GM18517 (cell line): ENCODE data around the gene PSME4.

Experiments used
- ATAC-seq: cut with Tn5 transposase; IDR thresholded peaks from one replicate; pipeline ENCODE4 v1.9.1; 2021; ENCODE audit warnings: mild to moderate bottlenecking, moderate library complexity; ENCODE audit not compliant: unreplicated experiment

PSME4 gene

DNA sequence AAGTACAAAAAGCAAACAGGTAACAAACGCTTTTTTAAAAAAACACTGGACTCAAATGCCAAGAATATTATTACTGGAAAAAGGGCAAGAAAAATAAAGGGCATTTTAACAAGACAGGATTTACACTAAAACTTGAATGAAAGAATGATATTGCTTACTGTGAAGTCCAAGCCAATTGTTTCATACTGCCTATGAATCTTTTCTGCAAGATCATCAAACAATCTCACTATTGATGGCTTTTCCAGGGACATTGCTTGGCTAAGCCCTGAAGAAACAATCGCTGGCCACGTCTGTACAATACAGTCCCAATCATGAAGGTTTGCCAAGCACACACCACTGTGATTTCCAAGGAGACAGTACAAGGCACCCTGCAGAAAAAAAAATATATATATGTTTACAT is 69.6 kb downstream of the PSME4 start:
- ATAC-seq = no peak

DNA sequence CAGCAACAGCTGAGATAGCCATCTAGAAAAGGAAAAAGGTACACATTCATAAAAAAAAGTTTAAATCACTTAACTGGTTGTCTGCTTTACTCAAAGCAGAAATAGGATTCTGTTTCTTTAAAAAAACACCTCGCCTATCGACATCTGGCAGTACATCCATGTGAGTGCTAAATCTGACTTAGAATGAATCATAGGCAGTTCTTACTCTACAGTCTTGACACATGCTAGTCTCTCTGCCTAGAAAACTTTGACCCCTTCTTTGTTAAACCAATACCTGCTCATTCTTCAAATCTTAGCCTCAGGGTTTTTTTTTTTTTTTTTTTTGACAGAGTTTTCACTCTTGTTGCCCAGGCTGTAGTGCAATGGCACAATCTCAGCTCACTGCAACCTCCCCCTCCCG is 73.9 kb downstream of the PSME4 start:
- ATAC-seq = no peak

DNA sequence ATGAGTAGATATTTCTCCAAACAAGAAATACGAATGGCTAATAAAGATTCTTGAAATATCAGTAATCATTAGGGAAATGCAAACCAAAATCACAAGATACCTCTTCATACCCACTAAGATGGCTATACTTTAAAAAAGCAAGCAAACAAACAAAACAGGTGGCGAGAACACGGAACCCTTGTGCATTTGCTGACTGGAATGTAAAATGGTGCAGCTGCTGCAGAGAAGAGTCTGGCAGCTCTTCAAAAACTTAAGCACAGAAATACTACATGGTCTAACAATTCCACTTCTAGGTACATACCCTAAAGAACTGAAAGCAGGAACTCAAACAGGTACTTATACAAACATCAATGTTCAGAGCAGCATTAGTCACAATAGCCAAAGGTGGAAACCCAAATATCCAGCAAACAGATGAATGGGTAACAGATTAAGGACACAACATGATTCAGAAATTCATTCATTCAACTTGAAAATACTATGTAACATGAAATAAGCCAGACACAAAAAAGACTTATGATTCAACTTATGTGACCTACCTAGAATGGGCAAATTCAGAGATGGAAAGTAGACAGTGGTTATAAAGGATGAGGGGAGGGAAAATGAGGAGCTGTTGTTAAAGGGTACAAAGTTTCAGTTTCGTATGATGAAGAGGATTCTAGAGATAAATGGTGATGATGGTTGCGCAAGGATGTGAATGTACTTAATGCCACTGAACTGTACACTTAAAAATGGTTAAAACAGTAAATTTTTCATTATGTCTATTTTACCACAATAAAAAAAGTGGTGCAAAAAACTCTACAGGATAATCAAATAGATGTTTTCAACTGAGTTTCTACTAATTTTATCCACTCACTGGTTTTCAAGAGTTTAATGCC is 84.2 kb downstream of the PSME4 start:
- no peak for ATAC-seq

DNA sequence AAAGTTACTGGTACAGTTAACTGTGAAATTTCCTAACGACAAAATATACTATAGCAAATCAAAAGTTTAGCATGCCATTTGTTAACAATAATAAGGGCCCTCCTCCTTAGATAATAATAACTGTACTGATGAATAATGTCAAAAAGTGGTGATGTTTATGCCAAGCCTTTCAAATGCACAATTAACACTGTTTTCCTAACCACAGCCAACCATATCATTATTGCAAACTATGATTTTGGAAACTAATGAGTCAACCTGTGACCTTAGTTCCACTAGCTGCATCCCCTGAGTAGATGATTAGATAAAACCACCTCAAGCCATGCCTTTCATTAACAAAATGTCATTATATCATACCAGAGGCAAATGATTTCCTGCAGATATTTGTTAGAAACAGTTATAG is 85.9 kb downstream of the PSME4 start:
- no peak for ATAC-seq

DNA sequence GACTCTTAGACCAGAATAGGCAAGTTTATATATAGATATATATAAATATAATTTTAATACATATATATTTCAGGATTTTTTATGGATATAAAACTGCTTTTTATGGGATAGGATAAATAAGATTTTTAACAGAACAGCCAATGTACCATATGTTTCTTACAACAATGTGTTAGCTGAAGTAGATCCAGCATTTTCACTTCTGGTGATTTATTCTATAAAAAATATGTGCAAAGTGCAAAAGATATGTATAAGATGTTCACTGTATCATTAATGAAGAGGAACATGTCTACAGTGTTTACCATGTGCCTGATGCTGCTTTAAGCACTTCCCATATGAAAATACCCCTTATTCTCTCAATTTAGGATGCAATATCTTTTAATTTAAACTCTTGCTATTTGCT is 88.8 kb downstream of the PSME4 start:
- ATAC-seq = no peak

DNA sequence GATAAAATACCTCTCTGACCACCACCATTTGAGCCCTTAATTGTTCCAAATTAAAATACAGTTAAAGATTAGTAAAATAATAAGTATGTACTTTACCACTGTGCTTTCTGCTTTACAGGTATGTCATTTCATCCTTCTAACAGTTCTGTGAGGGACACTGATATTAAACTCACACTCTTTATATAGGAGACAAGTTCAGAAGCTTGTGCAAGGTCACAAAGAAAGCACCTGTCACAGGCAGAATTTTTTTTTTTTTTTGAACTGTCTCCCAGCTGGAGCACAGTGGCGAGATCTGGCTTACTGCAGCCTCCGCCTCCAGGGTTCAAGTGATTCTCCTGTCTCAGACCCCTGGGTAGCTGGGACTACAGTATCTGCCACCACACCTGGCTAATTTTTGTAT is 89.4 kb downstream of the PSME4 start:
- ATAC-seq = no peak

DNA sequence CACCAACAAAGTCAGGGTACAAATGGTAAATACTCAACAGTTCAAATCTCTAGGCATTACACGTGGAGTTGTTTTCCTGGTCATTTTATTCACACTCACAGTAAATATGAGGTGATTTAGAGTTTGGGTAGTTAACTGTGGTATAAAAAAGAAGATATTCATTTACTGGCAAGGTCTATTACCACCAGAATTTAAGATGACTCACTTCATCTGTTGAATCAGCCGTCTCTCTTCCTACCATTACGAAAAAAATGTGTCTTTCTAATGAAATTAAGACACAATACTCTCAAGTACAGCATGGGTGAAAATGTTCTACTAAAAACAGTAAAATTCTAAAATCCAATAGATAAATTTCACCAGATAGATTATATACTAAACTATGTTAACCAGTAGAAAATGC is 90.0 kb downstream of the PSME4 start:
- ATAC-seq = no peak

DNA sequence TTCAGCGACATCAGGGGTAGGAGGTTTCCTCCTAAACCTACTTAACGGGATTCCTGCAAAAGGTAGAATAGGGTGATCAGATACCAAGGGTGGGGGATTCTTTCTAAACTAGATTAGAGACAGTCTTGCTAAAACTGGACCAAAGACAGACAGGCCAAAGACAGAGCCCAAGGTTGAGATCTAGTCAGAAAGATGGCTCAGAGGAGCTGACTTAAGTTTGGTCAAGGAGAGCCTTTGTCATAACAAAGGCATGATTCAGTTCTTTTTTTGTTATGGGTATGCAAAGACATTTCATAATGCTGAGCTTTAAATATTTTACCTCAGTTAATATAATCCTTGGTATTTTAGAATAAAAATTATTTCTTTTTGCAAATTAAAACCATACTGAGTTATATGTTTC is 93.2 kb downstream of the PSME4 start:
- ATAC-seq = no peak

DNA sequence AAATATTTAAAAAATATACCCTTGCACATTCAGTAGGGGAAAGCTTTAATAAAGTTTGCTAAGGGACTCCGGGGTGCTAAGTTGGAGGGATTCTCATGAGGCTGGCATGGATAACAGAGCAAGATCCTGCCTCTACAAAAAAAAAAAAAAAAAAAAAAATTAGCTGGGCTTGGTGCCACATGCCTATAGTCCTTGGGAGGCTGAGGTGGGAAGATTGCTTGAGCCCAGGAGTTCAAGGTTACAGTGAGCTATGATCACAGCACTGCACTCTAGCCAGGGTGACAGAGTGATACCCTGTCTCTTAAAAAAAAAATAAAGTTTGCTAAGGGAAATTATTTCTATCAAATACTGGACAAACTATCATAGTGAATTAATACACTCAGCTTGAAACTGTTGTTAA is 93.7 kb downstream of the PSME4 start:
- no peak for ATAC-seq

DNA sequence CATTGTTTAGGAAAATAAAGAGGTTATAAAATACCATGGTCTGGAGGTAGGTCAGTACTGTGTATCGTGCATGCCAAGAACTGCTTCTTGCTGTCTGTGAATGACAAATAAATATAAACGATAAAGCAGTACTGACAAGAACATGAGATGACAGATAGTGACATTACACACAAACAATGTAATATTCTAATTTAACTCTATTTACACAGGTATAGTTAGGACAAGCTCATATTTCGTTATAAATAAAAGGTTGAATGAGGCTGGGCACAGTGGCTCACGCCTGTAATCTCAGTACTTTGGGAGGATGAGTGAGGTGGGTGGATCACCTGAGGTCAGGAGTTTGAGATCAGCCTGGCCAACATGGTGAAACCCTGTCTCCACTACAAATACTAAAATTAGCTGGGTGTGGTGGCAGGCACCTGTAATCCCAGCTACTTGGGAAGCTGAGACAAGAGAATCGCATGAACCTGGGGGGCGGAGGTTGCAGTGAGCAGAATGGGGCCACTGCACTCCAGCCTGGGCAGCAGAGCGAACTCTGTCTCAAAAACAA is 96.3 kb downstream of the PSME4 start:
- no peak for ATAC-seq

DNA sequence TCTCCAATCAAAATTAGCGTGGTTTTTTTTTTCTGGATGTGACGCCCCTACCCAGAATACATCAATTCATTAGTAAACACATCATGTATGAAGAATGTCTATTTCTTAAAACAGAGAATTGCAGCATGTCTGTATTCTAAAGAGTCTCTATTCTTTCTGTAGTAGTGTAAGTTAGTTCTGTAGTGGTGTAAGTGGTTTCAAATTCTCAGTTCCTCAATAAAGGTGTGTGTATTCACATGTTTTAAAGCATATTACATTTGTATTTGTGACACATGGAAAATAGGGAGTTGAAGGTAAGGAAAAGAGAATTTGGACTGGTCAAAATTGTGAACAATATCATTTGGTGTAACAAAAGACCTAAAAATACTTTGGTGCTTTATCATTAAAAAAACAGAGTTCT is 103.0 kb downstream of the PSME4 start:
- no peak for ATAC-seq

DNA sequence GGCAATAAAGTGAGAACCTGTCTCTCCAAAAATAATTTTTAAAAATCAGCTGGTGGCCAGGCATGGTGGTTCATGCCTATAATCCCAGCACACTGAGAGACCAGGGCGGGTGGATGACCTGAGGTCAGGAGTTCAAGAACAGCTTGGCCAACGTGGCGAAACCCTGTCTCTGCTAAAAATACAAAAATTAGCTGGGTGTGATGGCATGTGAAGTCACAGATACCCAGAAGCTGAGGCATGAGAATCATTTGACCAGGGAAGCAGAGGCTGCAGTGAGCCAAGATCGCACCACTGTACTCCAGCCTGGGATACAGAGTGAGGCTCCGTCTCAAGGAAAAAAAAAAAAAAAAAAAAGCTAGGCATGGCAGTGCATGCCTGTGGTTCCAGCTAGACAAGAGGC is 103.6 kb downstream of the PSME4 start:
- no peak for ATAC-seq

DNA sequence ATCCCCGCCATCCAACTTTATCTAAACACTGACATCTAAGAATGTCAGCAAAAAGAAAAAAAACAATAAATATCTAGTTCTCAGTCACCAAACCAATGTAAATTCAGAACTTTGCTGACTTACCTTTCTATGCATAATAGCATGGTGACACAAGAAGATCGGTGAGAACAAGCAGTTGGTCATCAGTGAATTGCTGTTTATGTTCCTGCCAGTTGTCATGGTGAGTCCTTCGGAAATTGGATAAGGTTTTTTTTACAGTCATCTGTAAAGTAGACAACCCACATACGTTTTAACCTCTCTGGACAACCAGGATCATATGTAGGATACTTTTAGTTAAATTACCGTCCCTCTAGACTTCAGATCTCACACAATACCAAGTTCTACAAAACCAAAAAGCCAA is 104.8 kb downstream of the PSME4 start:
- no peak for ATAC-seq

DNA sequence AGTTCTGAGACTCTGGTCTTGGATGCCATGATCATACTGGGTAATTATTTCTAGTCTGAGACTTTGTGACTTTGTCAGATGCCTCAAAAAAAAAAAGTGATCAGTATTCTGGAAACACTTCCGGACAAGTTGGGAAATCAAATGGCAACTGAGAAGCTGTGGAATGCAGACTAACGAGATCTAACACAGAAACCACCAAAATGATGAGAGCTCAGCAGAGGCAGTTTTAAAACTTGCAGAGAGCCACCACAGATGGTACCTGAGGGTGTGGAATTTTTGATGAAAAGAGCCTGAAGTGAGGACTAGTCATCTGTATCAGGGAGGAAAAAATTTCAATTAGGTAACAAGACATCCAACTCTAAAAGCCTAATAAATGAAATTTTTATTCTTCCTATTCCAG is 105.5 kb downstream of the PSME4 start:
- ATAC-seq = no peak

DNA sequence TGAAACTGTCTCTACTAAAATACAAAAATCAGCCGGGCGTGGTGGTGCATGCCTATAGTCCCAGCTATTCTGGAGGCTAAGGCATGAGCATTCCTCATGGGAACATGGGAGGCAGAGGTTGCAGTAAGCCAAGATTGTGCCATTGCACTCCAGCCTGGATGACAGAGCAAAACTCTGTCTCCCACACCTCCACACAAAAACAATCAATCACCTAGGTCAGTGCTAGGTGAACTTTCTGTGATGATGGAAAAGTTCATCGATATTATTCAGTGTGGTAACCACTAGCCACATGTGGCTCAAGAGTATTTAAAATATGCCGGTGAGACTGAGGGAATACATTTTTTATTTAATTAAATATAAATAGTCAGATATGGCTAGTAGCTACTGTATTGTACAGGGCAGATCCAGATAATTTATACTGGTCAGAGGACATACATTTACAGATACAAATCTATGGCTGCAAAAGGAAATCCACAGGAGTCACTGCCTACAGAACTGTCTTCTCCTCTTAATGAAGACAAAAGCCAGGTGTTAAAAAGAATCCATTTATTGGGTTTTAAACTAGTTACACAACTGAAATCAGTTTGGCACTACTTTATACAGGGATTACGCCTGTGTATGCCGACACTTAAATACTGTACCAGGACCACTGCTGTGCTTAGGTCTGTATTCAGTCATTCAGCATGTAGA is 107.1 kb downstream of the PSME4 start:
- ATAC-seq = no peak

DNA sequence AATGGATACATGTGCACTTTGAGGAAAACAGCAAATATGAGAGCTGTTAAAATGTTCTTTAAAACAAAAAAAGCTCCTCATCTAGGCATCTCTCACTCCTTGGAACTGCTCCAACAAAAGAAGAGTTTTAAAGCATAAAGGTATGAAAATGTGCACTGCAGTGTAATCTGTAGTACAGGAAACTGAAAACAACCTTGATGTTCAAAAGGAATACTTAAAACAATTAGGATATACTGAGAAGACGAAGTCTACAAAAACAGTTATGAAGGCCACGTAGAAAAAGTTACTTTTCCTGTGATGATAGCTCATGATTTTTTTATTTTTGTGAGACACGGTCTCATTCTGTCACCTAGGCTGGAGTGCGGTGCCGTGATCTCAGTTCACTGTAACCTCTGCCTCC is 109.0 kb downstream of the PSME4 start:
- no peak for ATAC-seq

DNA sequence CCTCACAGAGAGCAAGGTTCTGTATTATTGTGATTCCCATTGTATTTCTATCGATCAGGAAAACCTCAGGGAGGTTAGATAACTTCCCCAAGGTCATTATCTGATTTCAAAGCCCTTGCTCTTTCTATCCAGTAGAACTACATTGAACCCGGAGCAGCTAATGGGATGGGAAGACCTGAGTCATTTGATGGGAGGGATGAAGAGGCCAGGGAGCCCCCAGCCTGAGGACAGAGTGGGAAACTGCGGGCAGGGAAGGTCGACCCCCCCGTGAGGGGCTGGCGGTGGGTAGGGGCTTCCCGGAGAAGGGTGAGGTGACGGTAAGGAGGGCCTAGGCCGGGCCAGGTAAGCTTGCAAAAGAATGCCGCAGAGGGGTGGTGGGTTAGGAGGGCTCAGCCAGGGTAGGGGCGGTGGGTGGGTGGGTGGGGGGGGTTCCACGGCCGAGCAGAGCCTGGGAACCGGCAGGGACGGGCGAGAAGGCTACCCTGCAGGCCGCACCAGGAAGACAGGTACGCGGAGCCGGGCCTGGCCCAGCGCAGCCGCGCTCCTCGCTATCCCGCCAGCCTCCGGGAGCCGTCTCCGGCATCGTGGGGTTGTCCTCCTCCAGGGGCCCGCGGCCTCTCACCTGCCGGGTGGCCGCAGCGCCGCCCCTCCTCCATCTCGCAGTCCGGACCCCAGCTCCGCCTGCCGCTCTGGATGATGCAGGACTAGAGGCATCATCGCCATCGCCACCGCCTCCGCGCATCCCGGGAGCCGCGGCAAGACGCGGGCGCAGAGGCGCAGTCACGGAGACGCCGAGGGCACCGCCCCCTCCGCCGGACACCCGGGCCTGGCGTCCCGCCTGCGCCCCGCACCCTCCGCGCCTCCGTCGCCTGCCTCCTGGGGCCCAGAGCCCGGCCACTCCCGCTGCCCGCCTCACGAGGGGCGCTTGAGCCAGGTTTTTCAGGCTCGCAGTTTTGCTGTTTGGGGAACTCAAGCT is 111.3 kb downstream of the PSME4 start, which contains the start of gene GPR75:
Gene GPR75 (minus strand): TSS at position 762 of the 976 bp plus-strand sequence. CDS start 5,211 bp downstream, outside the sequence.
- no peak for ATAC-seq

DNA sequence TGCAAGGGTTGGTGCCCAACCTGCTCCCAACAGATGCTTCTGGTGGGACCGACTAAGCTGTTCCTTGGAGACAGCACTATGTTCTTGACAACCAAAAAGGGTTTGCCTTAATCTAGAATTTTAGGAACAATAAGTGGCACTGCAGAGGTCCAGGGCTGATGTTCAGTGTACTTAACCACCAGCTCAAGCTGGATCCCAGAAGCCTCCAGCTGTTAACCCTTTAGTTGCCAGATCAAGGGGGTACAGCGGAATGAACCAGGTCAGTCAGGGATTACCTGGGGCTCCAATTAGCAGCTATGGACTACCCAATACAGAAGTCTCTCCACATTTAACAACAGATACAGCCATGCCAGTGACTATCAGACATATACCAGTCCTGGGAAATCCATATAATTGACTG is 114.5 kb downstream of the PSME4 start:
- ATAC-seq = no peak

DNA sequence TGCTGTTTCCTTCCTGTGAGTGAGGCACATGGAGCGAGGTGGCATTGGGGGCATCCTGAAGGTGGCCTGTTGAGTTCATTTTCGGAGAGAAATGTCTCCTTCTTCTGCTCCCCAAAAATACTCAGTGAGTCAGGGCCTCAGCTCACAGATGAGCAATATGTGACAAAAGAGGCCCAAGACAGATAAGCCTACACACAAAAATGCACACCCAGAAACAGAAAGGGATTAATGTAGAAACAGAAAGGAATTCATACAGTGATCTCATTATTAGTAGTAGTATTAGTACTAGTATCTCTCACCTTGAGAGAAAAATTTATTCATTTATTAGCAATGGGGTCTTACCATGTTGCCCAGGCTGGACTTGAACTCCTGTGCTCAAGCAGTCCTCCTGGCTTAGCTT is 116.1 kb downstream of the PSME4 start:
- ATAC-seq = no peak

DNA sequence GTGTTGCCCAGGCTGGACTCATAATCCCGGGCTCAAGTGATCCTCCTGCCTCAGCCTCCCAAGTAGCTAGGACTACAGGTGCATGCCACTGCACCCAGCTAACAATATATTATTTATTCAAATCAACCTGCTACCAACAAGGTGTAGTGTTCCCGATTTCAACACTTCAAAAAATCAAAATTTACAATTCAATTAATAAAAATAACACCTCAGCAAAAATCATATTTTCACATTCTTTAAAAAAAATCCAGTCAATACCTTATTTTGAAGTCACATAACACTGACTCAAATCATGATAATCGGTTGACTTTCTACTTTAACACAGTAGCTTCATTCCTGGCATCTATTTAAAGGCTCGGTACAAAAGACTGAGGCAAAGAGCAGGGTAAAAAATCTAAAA is 118.3 kb downstream of the PSME4 start:
- no peak for ATAC-seq
